ENCODE results near the gene EEFSEC. TPM values are rescaled to one million over a fixed set of nuclear protein-coding genes. Genes with fewer than 3 reads are reported as not detected.

The EEFSEC gene
- total and polyA plus RNA-seq, 2 of the 8 experiments (the other 6 are each of a cell fraction or from before 2014, with no cell fraction given), result 13.1 to 19.8 TPM

- no peak for TF ChIP-seq SP1 (IDR thresholded peaks at IDR 0.05; ENCODE audit: low read depth, low read length)
- no peak for TF ChIP-seq RNF2 (IDR thresholded peaks at IDR 0.05; ENCODE audit: borderline replicate concordance, low read depth, low read length, missing control alignments, poor library complexity, severe bottlenecking)
- TF ChIP-seq NANOG (IDR thresholded peaks at IDR 0.05; ENCODE audit: insufficient read depth, low read depth, low read length, poor library complexity, severe bottlenecking), result no peak
- no peak for TF ChIP-seq CHD2 (IDR thresholded peaks at IDR 0.05; ENCODE audit: low read length)
These were observed 40.8 kb upstream of the EEFSEC start (continued) for GRCh38 chr3:128112357-128112968.
